HEK293 (cell line): ENCODE results near the gene POLR2H.

Experiments
- CTCF ChIA-PET: fragments of 350-600 bp; formaldehyde crosslinking; extraction: SDS; loops from one replicate; lab custom pipeline; 2021; ENCODE audit warnings: antibody characterized with exemption; lab: Yijun Ruan, JAX
- POLR2A ChIA-PET: fragments of 300-600 bp; formaldehyde crosslinking; extraction: SDS; loops from one replicate; lab custom pipeline; 2020; ENCODE audit warnings: antibody characterized with exemption, inconsistent platforms; lab: Yijun Ruan, JAX
- H3K27ac ChIP-seq: fragments of 200-500 bp; sonication (Bioruptor generic); 2 replicates; pipeline ENCODE4 v1.5.1; 2014; ENCODE audit warnings: low read depth, low read length, control low read depth, inconsistent platforms; ENCODE audit errors: extremely low read depth
- H3K36me3 ChIP-seq, 2 experiments: fragments of 200-500 bp in 1 of 2; sonication (Bioruptor generic) in 1 of 2; 1 replicate in 1 of 2; 2 replicates in 1 of 2; pipeline ENCODE4 v1.5.1; 2014 to 2017; ENCODE audit warnings: inconsistent platforms in 2 of 2, low read length in 2 of 2; ENCODE audit not compliant: control insufficient read depth in 2 of 2, insufficient read depth in 1 of 2
- H3K4me1 ChIP-seq: fragments of 200-500 bp; sonication (Bioruptor generic); 2 replicates; pipeline ENCODE4 v1.5.1; 2014; ENCODE audit warnings: mild to moderate bottlenecking, low read length, inconsistent platforms; ENCODE audit not compliant: control insufficient read depth, insufficient read depth
- H3K4me3 ChIP-seq: 2 replicates; pipeline ENCODE4 v1.5.1; 2011; ENCODE audit warnings: low read depth, mild to moderate bottlenecking, control low read depth, low read length, moderate library complexity
- H3K9me3 ChIP-seq: fragments of 200-500 bp; sonication (Bioruptor generic); 2 replicates; pipeline ENCODE4 v1.5.1; 2014; ENCODE audit warnings: low read depth, low read length, inconsistent platforms; ENCODE audit not compliant: control insufficient read depth, insufficient read depth
- EGR2 ChIP-seq: fragments of 450-650 bp; formaldehyde crosslinking; IDR thresholded peaks from 2 replicates; pipeline ENCODE4 v1.5.1; 2016; ENCODE audit warnings: low read depth, missing biosample characterization, missing genetic modification characterization
- GLI2 ChIP-seq: fragments of 450-650 bp; formaldehyde crosslinking; IDR thresholded peaks from 2 replicates; pipeline ENCODE4; 2017; ENCODE audit warnings: missing biosample characterization, missing genetic modification characterization, low read depth, borderline replicate concordance
- GLIS2 ChIP-seq: fragments of 450-650 bp; formaldehyde crosslinking; IDR thresholded peaks from 2 replicates; pipeline ENCODE4 v1.5.1; 2016; ENCODE audit warnings: missing biosample characterization, missing genetic modification characterization
- KLF8 ChIP-seq: fragments of 450-650 bp; formaldehyde crosslinking; IDR thresholded peaks from 2 replicates; pipeline ENCODE4 v1.5.1; 2016; ENCODE audit warnings: missing biosample characterization, missing genetic modification characterization
- MYNN ChIP-seq: fragments of 450-650 bp; formaldehyde crosslinking; IDR thresholded peaks from 2 replicates; pipeline ENCODE4 v1.5.1; 2016; ENCODE audit warnings: missing biosample characterization, missing genetic modification characterization, borderline replicate concordance
- SP2 ChIP-seq: fragments of 450-650 bp; formaldehyde crosslinking; IDR thresholded peaks from 2 replicates; pipeline ENCODE4 v1.5.1; 2016; ENCODE audit warnings: missing biosample characterization, missing genetic modification characterization
- SP3 ChIP-seq: fragments of 450-650 bp; formaldehyde crosslinking; IDR thresholded peaks from 2 replicates; pipeline ENCODE4 v1.5.1; 2016; ENCODE audit warnings: missing biosample characterization, missing genetic modification characterization
- YY1 ChIP-seq: fragments of 450-650 bp; formaldehyde crosslinking; IDR thresholded peaks from 2 replicates; pipeline ENCODE4 v1.5.1; 2018; ENCODE audit warnings: missing biosample characterization, missing genetic modification characterization
- ZBTB17 ChIP-seq: fragments of 450-650 bp; formaldehyde crosslinking; IDR thresholded peaks from 2 replicates; pipeline ENCODE4 v1.5.1; 2016; ENCODE audit warnings: missing biosample characterization, missing genetic modification characterization
- ZBTB6 ChIP-seq: fragments of 450-650 bp; formaldehyde crosslinking; IDR thresholded peaks from 2 replicates; pipeline ENCODE4 v1.5.1; 2017; ENCODE audit warnings: missing biosample characterization, missing genetic modification characterization
- ZEB2 ChIP-seq: fragments of 450-650 bp; formaldehyde crosslinking; IDR thresholded peaks from 2 replicates; pipeline ENCODE4 v1.5.1; 2016; ENCODE audit warnings: missing biosample characterization, missing genetic modification characterization
- ZIC2 ChIP-seq: fragments of 450-650 bp; formaldehyde crosslinking; IDR thresholded peaks from 2 replicates; pipeline ENCODE4 v1.5.1; 2016; ENCODE audit warnings: missing biosample characterization, missing genetic modification characterization
- ZNF140 ChIP-seq: fragments of 450-650 bp; formaldehyde crosslinking; IDR thresholded peaks from 2 replicates; pipeline ENCODE4 v1.5.1; 2016; ENCODE audit warnings: missing biosample characterization, missing genetic modification characterization
- ZNF155 ChIP-seq: fragments of 450-650 bp; formaldehyde crosslinking; IDR thresholded peaks from 2 replicates; pipeline ENCODE4 v1.5.1; 2016; ENCODE audit warnings: missing biosample characterization, missing genetic modification characterization
- ZNF221 ChIP-seq: fragments of 450-650 bp; formaldehyde crosslinking; IDR thresholded peaks from 2 replicates; pipeline ENCODE4 v1.5.1; 2017; ENCODE audit warnings: missing biosample characterization, missing genetic modification characterization, borderline replicate concordance
- ZNF223 ChIP-seq: fragments of 450-650 bp; formaldehyde crosslinking; IDR thresholded peaks from 2 replicates; pipeline ENCODE4 v1.5.1; 2016; ENCODE audit warnings: missing biosample characterization, missing genetic modification characterization
- ZNF423 ChIP-seq: fragments of 450-650 bp; formaldehyde crosslinking; IDR thresholded peaks from 2 replicates; pipeline ENCODE4 v1.5.1; 2016; ENCODE audit warnings: missing biosample characterization, missing genetic modification characterization
- ZNF549 ChIP-seq: fragments of 450-650 bp; IDR thresholded peaks from 2 replicates; pipeline ENCODE4 v1.5.1; 2018; ENCODE audit warnings: missing biosample characterization, missing genetic modification characterization, mild to moderate bottlenecking, inconsistent platforms, moderate library complexity
- ZNF560 ChIP-seq: fragments of 450-650 bp; formaldehyde crosslinking; IDR thresholded peaks from 2 replicates; pipeline ENCODE4 v1.5.1; 2017; ENCODE audit warnings: missing biosample characterization, missing genetic modification characterization, borderline replicate concordance
- ZNF596 ChIP-seq: fragments of 450-650 bp; IDR thresholded peaks from 2 replicates; pipeline ENCODE4 v1.5.0; 2018; ENCODE audit warnings: missing biosample characterization, mild to moderate bottlenecking, missing genetic modification characterization, moderate library complexity
- ZNF670 ChIP-seq: fragments of 450-650 bp; formaldehyde crosslinking; IDR thresholded peaks from 2 replicates; pipeline ENCODE4 v1.5.1; 2016; ENCODE audit warnings: missing biosample characterization, missing genetic modification characterization, low read depth
- ZNF692 ChIP-seq: fragments of 450-650 bp; formaldehyde crosslinking; IDR thresholded peaks from 2 replicates; pipeline ENCODE4 v1.5.1; 2016; ENCODE audit warnings: missing biosample characterization, missing genetic modification characterization
- ZNF792 ChIP-seq: fragments of 450-650 bp; formaldehyde crosslinking; IDR thresholded peaks from 2 replicates; pipeline ENCODE4 v1.5.1; 2016; ENCODE audit warnings: missing biosample characterization, missing genetic modification characterization
- ZNF843 ChIP-seq: fragments of 450-650 bp; formaldehyde crosslinking; IDR thresholded peaks from 2 replicates; pipeline ENCODE4 v1.5.1; 2016; ENCODE audit warnings: missing biosample characterization, missing genetic modification characterization
- ZSCAN5A ChIP-seq: fragments of 450-650 bp; formaldehyde crosslinking; IDR thresholded peaks from 2 replicates; pipeline ENCODE4 v1.5.1; 2016; ENCODE audit warnings: missing biosample characterization, missing genetic modification characterization
- ZXDB ChIP-seq: fragments of 450-650 bp; formaldehyde crosslinking; IDR thresholded peaks from 2 replicates; pipeline ENCODE4 v1.5.1; 2016; ENCODE audit warnings: missing biosample characterization, missing genetic modification characterization
- TF ChIP-seq, protein P1 (sequence below): fragments of 450-650 bp; formaldehyde crosslinking; IDR thresholded peaks from 2 replicates; pipeline ENCODE4 v1.5.1; 2016; ENCODE audit warnings: missing biosample characterization, missing genetic modification characterization
- TF ChIP-seq, protein P2 (sequence below): fragments of 450-650 bp; formaldehyde crosslinking; IDR thresholded peaks from 2 replicates; pipeline ENCODE4 v1.5.1; 2016; ENCODE audit warnings: missing biosample characterization, missing genetic modification characterization, borderline replicate concordance

POLR2H gene

DNA sequence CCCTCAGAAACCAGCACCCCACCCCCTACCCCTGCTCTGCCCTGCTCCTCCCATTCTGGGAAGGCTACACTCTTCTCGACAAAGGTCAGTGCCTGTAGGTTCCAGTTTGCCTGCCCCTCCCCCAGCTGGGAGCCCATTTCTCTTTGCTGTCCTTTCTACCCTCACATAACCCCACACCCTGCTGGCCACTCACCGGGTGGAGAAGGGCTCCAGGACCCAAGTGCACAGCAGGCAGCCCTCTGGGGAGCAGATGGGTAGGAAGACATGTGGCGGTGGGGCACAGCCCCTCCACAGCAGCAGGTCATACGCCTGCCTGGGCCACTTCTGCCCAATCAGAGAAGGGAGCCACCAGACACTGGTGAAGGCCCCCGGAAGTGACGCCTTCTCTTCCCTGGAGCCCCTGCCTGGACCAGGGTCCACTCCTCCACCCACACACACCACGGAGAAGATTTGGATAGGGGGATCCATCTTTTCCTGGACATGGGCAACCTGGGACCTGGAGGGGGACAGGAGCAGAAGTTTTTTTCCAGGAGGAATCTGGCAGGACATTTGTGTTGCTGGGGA, 16.5 kb downstream of the POLR2H start, which contains the start of gene THPO:
Gene THPO (minus strand): TSS at position 326 of the 564 bp plus-strand sequence. CDS start 1,948 bp downstream, outside the sequence.
- H3K9me3 ChIP-seq = no peaks in the 10 kb centered on the region
- no peak for TF ChIP-seq ZSCAN5A (tag by site-specific recombination)
- TF ChIP-seq ZNF221 = no peak
- no peak for TF ChIP-seq ZNF670 (tag by site-specific recombination)
- TF ChIP-seq ZNF792 (tag by site-specific recombination) = no peak
- no peak for TF ChIP-seq ZBTB6 (tag by site-specific recombination)
- TF ChIP-seq, protein P1, sequence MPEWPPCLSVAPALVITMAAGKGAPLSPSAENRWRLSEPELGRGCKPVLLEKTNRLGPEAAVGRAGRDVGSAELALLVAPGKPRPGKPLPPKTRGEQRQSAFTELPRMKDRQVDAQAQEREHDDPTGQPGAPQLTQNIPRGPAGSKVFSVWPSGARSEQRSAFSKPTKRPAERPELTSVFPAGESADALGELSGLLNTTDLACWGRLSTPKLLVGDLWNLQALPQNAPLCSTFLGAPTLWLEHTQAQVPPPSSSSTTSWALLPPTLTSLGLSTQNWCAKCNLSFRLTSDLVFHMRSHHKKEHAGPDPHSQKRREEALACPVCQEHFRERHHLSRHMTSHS (tag by site-specific recombination) = no peak
- no peak for TF ChIP-seq ZNF596 (tag by site-specific recombination)
- TF ChIP-seq SP2 (tag by site-specific recombination) = peak; percentile 58
- peak; percentile 54; the same call in 1 of the 2 replicates for TF ChIP-seq ZNF223 (tag by site-specific recombination)
- no peak for TF ChIP-seq ZNF155 (tag by site-specific recombination)
- peak; percentile 23; the same call in 1 of the 2 replicates for TF ChIP-seq SP3 (tag by site-specific recombination)
- no peak for TF ChIP-seq ZNF140 (tag by site-specific recombination)
- TF ChIP-seq ZIC2 (tag by site-specific recombination) = peak; percentile 91
- no peaks in the 10 kb centered on the region for H3K4me1 ChIP-seq
- POLR2A ChIA-PET = no interaction called here
- H3K27ac ChIP-seq = no peak within 1 kb of the TSS
- no peak within 1 kb of the TSS for H3K4me3 ChIP-seq
- CTCF ChIA-PET = no interaction called here
- H3K36me3 ChIP-seq = peaks cover 0 to 4% of the 10 kb centered on the region in 2 experiments; a peak in 1 of 3 replicates

DNA sequence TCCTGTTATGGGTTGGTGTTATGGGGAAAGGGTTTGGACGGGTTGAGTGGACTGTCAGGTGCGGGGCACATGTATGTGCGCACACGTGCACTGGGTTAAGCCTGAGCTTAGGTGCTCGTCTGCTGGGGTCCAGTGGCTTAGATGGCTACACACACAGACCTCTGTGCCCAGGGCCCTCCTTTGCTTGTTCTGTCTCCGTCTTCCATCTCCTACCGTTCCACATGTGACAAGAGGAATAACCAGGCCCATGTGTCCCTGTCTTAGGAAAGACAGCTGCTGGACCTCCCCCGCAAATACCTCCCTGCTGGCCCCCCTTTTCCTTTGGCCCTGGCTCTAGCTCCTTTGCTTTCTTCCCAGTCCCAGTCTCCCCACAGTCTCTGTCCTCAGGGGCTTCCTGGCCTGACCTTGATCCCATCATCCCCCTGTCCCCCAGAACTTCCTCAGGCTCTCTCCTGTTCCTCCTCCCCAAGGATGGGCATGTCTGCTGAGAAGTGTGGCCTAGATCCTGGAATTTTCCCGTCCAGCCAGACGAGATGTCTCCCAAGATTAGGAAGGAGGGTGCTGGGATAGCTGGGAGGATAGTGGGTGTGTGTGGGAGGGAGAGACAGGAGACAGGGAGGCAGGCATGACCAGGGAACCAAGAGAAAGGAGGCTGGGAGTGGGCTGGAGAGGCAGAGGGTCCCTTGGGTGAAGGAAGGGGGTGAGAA, 17.3 kb downstream of the POLR2H start:
- no peak overlapping the region for H3K27ac ChIP-seq
- ChIA-PET POLR2A (no interaction called here), CTCF (no interaction called here)
- H3K9me3 ChIP-seq = no peaks in the 10 kb centered on the region
- no peak overlapping the region for H3K4me3 ChIP-seq
- H3K4me1 ChIP-seq = no peaks in the 10 kb centered on the region
- peaks cover 0 to 10% of the 10 kb centered on the region in 2 experiments; a peak in 1 of 3 replicates for H3K36me3 ChIP-seq
- no peak for TF ChIP-seq SP3 (tag by site-specific recombination)
- no peak for TF ChIP-seq ZNF423 (tag by site-specific recombination)
- TF ChIP-seq GLI2 (tag by site-specific recombination) = no peak
- no peak for TF ChIP-seq ZNF843 (tag by site-specific recombination)
- TF ChIP-seq ZNF692 (tag by site-specific recombination) = no peak
- no peak for TF ChIP-seq ZNF560 (tag by site-specific recombination)
- no peak for TF ChIP-seq GLIS2
- TF ChIP-seq ZBTB17 (tag by site-specific recombination) = peak; percentile 56
- no peak for TF ChIP-seq MYNN
- TF ChIP-seq, protein P2, sequence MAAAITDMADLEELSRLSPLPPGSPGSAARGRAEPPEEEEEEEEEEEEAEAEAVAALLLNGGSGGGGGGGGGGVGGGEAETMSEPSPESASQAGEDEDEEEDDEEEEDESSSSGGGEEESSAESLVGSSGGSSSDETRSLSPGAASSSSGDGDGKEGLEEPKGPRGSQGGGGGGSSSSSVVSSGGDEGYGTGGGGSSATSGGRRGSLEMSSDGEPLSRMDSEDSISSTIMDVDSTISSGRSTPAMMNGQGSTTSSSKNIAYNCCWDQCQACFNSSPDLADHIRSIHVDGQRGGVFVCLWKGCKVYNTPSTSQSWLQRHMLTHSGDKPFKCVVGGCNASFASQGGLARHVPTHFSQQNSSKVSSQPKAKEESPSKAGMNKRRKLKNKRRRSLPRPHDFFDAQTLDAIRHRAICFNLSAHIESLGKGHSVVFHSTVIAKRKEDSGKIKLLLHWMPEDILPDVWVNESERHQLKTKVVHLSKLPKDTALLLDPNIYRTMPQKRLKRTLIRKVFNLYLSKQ (tag by site-specific recombination) = no peak
- no peak for TF ChIP-seq KLF8 (tag by site-specific recombination)
- no peak for TF ChIP-seq ZNF549 (tag by site-specific recombination)
- no peak for TF ChIP-seq ZEB2
- no peak for TF ChIP-seq ZXDB (tag by site-specific recombination)
- TF ChIP-seq ZNF140 (tag by site-specific recombination) = no peak
- peak; percentile 83 for TF ChIP-seq EGR2
- no peak for TF ChIP-seq YY1
